Caco-2 (cell line): ENCODE results near the gene IFI27L1. TPM values are rescaled to one million over a fixed set of nuclear protein-coding genes. Genes with fewer than 3 reads are reported as not detected.

Experiments used
- BruUV-seq: library from RNA; stranded (reverse); fragments of 400-500 nt; replicated peaks from 2 replicates; lab custom pipeline; 2021; lab: Mats Ljungman, UMichigan
- CTCF ChIA-PET: fragments of 300-600 bp; sonication (Branson Sonifier 250); formaldehyde crosslinking; loops from one replicate; lab custom pipeline; 2022; ENCODE audit warnings: antibody characterized with exemption; lab: Charles Lee
- POLR2A ChIA-PET: fragments of 300-600 bp; sonication (Branson Sonifier 250); formaldehyde crosslinking; loops from one replicate; lab custom pipeline; 2022; ENCODE audit warnings: antibody characterized with exemption; lab: Charles Lee
- DNase-seq, 2 experiments: peaks; one replicate each; pipeline versions ENCODE4 v3.0.0 to v3.0.0-alpha.2; 2020 to 2022
- H3K27me3 ChIP-seq: replicated peaks from 2 replicates; pipeline ENCODE4 v1.6.0; 2011; ENCODE audit warnings: low read length; ENCODE audit not compliant: control insufficient read depth, insufficient read depth
- H3K36me3 ChIP-seq: 2 replicates; pipeline ENCODE4 v1.5.1; 2011; ENCODE audit warnings: low read length; ENCODE audit not compliant: control insufficient read depth, insufficient read depth
- H3K4me1 ChIP-seq: fragments of 250-450 bp; sonication (Bioruptor Pico); 2 replicates; pipeline ENCODE4 v1.5.1; 2020; ENCODE audit warnings: mild to moderate bottlenecking
- H3K4me3 ChIP-seq: 2 replicates; pipeline ENCODE4 v1.5.1; 2011; ENCODE audit warnings: low read depth, mild to moderate bottlenecking, control low read depth, low read length
- H3K9me3 ChIP-seq: fragments of 250-450 bp; sonication (Bioruptor Pico); 2 replicates; pipeline ENCODE4 v1.5.1; 2020; ENCODE audit warnings: mild to moderate bottlenecking, moderate library complexity
- H3K27ac Mint-ChIP-seq: one replicate; pipeline ENCODE4 v1.8.0; 2022; ENCODE audit warnings: mixed read lengths; ENCODE audit not compliant: unreplicated experiment
- H3K27me3 Mint-ChIP-seq: one replicate; pipeline ENCODE4 v1.8.0; 2022; ENCODE audit warnings: mixed read lengths; ENCODE audit not compliant: insufficient read depth, unreplicated experiment
- H3K36me3 Mint-ChIP-seq: one replicate; pipeline ENCODE4 v1.8.0; 2022; ENCODE audit warnings: mild to moderate bottlenecking, mixed read lengths; ENCODE audit not compliant: insufficient read depth, unreplicated experiment
- H3K4me1 Mint-ChIP-seq: one replicate; pipeline ENCODE4 v1.8.0; 2022; ENCODE audit warnings: low read depth, mixed read lengths; ENCODE audit not compliant: unreplicated experiment
- H3K4me3 Mint-ChIP-seq: one replicate; pipeline ENCODE4 v1.8.0; 2022; ENCODE audit warnings: mild to moderate bottlenecking, moderate library complexity, mixed read lengths; ENCODE audit not compliant: unreplicated experiment
- H3K9me3 Mint-ChIP-seq: one replicate; pipeline ENCODE4 v1.8.0; 2022; ENCODE audit warnings: mixed read lengths; ENCODE audit not compliant: unreplicated experiment
- intact Hi-C: fragments of 100-400 bp; cut with micrococcal nuclease; formaldehyde crosslinking; loops from one replicate; pipeline ENCODE4 v1.10.0; 2022; ENCODE audit not compliant: unreplicated experiment
- total RNA-seq: library from RNA; stranded (reverse); gene quantifications from 2 replicates; pipeline ENCODE4 v1.2.3, GENCODE V29; 2022
- TF ChIP-seq, protein P1 (sequence below), 2 experiments: fragments of 200-600 bp in 1 of 2; IDR thresholded peaks; 1 replicate in 1 of 2; 2 replicates in 1 of 2; pipeline versions ENCODE4 v1.5.1 to v1.8.0; 2011 to 2022; ENCODE audit warnings: antibody characterized with exemption in 1 of 2, control low read depth in 1 of 2, inconsistent platforms in 1 of 2, low read depth in 1 of 2, low read length in 1 of 2, mild to moderate bottlenecking in 1 of 2, moderate library complexity in 1 of 2; ENCODE audit not compliant: insufficient read depth in 1 of 2, severe bottlenecking in 1 of 2, unreplicated experiment in 1 of 2

The IFI27L1 gene
- total RNA-seq, 1 experiment from 2014 or later = 13.6 TPM

DNA sequence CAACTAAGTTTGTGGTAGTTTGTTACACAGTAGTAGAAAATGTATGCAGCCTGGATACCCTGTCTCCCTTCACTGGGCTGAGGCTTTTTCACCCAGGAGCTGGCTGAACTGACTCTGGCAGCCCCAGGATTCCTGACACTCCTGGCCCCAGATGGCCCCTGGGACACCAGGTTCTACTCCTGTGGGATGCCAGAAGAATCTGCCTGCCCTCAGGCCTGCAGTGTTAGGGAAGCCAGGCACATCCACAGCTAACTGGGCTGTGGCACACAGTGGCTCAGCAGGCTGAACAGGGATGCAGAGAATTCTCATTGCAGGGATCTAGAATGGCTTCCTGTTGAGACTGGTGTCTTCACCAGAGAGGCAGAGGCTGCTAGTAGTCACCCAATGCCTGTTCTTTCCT, 38.0 kb downstream of the IFI27L1 start:
- BruUV-seq = no TSS peak
- H3K27me3 ChIP-seq = 0 out of 2 replicates have a peak, but pooled peaks cover 1% of the 10 kb centered on the region

DNA sequence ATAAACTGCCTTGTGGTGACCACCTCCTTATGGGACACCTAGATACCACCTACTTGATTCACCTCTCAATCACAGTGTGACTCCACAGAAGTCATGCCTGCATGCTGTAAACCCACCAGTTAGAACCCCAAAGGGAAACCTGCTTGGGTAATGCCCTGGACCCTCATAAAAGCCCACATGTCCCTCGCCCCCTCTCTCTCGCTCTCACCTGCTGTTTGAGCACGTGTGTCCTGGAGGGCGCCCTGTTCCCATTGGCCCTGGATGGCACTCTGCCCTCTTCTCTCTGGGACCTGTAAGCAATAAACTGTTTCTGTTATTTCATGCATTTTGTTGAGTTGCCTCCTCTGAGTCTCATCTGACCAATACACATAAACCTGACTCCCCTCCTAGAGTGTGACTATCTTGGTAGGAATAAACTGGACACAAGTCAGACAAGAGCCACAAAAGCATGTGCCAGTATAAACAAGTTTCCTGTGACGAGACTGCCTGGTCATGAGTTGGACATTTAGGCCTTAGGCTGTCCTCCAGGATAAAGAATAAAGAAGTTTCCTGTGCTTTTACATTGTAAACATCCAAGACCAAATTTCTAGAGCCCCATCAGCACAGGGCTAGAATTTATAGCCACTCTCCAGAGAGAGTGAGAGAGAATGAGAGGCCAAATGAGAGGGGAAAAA, 39.7 kb downstream of the IFI27L1 start:
- Mint-ChIP-seq H3K4me3 (no peak overlapping the region), H3K4me1 (no peaks in the 10 kb centered on the region), H3K27ac (no peak overlapping the region), H3K36me3 (no peaks in the 10 kb centered on the region), H3K9me3 (no peaks in the 10 kb centered on the region), H3K27me3 (peaks cover 4% of the 10 kb centered on the region)
- POLR2A ChIA-PET = no interaction called here
- intact Hi-C loops = no loop called here
- Histone ChIP-seq H3K36me3 (no peaks in the 10 kb centered on the region), H3K9me3 (no peaks in the 10 kb centered on the region), H3K27me3 (0 out of 2 replicates have a peak, but pooled peaks cover 1% of the 10 kb centered on the region), H3K4me1 (no peaks in the 10 kb centered on the region), H3K4me3 (no peak overlapping the region)
- no TSS peak for BruUV-seq
- TF ChIP-seq, protein P1, sequence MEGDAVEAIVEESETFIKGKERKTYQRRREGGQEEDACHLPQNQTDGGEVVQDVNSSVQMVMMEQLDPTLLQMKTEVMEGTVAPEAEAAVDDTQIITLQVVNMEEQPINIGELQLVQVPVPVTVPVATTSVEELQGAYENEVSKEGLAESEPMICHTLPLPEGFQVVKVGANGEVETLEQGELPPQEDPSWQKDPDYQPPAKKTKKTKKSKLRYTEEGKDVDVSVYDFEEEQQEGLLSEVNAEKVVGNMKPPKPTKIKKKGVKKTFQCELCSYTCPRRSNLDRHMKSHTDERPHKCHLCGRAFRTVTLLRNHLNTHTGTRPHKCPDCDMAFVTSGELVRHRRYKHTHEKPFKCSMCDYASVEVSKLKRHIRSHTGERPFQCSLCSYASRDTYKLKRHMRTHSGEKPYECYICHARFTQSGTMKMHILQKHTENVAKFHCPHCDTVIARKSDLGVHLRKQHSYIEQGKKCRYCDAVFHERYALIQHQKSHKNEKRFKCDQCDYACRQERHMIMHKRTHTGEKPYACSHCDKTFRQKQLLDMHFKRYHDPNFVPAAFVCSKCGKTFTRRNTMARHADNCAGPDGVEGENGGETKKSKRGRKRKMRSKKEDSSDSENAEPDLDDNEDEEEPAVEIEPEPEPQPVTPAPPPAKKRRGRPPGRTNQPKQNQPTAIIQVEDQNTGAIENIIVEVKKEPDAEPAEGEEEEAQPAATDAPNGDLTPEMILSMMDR (IDR thresholded peaks at IDR 0.05; ENCODE audit: insufficient read depth in 1 of 2, low read depth in 1 of 2, low read length in 1 of 2, severe bottlenecking in 1 of 2, unreplicated experiment in 1 of 2) = no peak
- no peak for DNase-seq
- CTCF ChIA-PET = no interaction called here

More for the DNA sequence above, 38.0 kb downstream of the IFI27L1 start:
- Mint-ChIP-seq H3K9me3 (no peaks in the 10 kb centered on the region), H3K27me3 (peaks cover 4% of the 10 kb centered on the region), H3K4me3 (no peak overlapping the region), H3K27ac (no peak overlapping the region), H3K36me3 (no peaks in the 10 kb centered on the region), H3K4me1 (no peaks in the 10 kb centered on the region)
- H3K9me3 ChIP-seq = no peaks in the 10 kb centered on the region
- DNase-seq = no peak
- TF ChIP-seq, protein P1 (IDR thresholded peaks at IDR 0.05; ENCODE audit: insufficient read depth in 1 of 2, low read depth in 1 of 2, low read length in 1 of 2, severe bottlenecking in 1 of 2, unreplicated experiment in 1 of 2) = no peak
- ChIA-PET CTCF (no interaction called here), POLR2A (no interaction called here)
- no peaks in the 10 kb centered on the region for H3K36me3 ChIP-seq
- no peaks in the 10 kb centered on the region for H3K4me1 ChIP-seq
- H3K4me3 ChIP-seq = no peak overlapping the region
- intact Hi-C loops = no loop called here

DNA sequence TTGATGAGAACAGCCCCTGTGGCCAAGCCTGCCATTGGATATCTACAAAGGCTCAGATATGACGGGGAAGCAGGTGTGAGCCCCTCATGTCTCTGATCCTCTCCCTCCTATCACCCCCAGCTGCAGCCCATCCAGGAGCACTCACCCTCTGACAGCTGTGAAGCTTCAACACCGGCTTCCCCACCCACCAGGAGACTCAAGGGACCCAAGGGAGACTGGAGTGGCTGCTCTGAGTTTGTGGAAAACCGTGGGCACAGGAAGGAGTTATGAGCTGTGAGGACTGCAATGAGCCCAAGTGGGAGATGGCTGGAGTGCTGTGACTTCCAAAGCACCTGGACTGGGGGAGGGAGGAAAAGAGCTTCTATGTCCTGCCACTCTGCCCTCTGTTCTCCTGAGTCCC, 40.4 kb downstream of the IFI27L1 start:
- Mint-ChIP-seq H3K4me3 (no peak overlapping the region), H3K4me1 (no peaks in the 10 kb centered on the region), H3K27ac (no peak overlapping the region), H3K27me3 (peaks cover 4% of the 10 kb centered on the region), H3K36me3 (no peaks in the 10 kb centered on the region), H3K9me3 (no peaks in the 10 kb centered on the region)
- CTCF ChIA-PET = no interaction called here
- no peak for DNase-seq
- BruUV-seq = no TSS peak
- Histone ChIP-seq H3K4me3 (no peak overlapping the region), H3K36me3 (no peaks in the 10 kb centered on the region), H3K27me3 (0 out of 2 replicates have a peak, but pooled peaks cover 1% of the 10 kb centered on the region), H3K4me1 (no peaks in the 10 kb centered on the region), H3K9me3 (no peaks in the 10 kb centered on the region)
- POLR2A ChIA-PET = no interaction called here
- TF ChIP-seq, protein P1 (IDR thresholded peaks at IDR 0.05; ENCODE audit: insufficient read depth in 1 of 2, low read depth in 1 of 2, low read length in 1 of 2, severe bottlenecking in 1 of 2, unreplicated experiment in 1 of 2) = no peak
- intact Hi-C loops = no loop called here
